SW 1271 (cell line): Measurements from ENCODE around the gene MYNN.

Source experiments
- DNase-seq, 2 experiments: peaks; one replicate each; lab custom pipeline; 2025; lab: John Stamatoyannopoulos, UW

The MYNN gene

GRCh38 chr3:169827712-169828111 lies 54.5 kb downstream of the MYNN start:
- no peak for DNase-seq

GRCh38 chr3:169835533-169835932 lies 62.3 kb downstream of the MYNN start:
- no peak for DNase-seq

GRCh38 chr3:169836078-169836941 lies 63.1 kb downstream of the MYNN start:
- no peak for DNase-seq

- no peak for DNase-seq
Measured at GRCh38 chr3:169836942-169837275, 63.7 kb downstream of the MYNN start.

GRCh38 chr3:169838511-169839030 lies 65.4 kb downstream of the MYNN start:
- no peak for DNase-seq
